Measurements from ENCODE around the gene COX7A2.

The COX7A2 gene

DNA sequence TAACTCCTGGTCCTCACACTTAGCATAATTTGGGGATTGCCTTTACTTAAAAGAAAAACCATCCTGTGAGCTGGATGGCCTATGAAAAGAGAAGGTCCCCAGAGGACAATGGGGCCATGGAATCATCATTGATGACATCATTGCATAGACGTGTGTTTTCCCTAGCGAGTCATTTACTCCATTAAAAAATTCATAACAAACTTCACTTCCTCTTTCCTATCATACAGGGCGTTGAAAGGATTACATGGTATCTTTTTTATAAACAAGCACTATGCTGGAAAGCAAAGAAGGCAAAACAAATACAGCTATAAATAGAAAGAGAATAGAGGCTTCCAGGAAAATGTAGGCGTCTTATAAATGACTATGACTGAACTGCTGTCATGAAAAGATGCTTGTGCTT lies 26.4 kb downstream of the COX7A2 start:
- DNase-seq (ENCODE audit: low read depth), result peak; percentile 47
- Histone ChIP-seq H3K9ac (ENCODE audit: low read length) (no peak overlapping the region), H3K4me1 (ENCODE audit: control insufficient read depth, insufficient read depth, low read length) (peaks cover 50% of the 10 kb centered on the region), H3K9me3 (ENCODE audit: control insufficient read depth, low read length) (no peaks in the 10 kb centered on the region), H3K36me3 (ENCODE audit: control insufficient read depth, insufficient read depth, low read length, severe bottlenecking) (no peaks in the 10 kb centered on the region), H3K4me3 (ENCODE audit: low read length) (peak overlapping the region; percentile 48), H3K27me3 (replicated peaks; ENCODE audit: control insufficient read depth, insufficient read depth, low read length) (no peaks in the 10 kb centered on the region)

DNA sequence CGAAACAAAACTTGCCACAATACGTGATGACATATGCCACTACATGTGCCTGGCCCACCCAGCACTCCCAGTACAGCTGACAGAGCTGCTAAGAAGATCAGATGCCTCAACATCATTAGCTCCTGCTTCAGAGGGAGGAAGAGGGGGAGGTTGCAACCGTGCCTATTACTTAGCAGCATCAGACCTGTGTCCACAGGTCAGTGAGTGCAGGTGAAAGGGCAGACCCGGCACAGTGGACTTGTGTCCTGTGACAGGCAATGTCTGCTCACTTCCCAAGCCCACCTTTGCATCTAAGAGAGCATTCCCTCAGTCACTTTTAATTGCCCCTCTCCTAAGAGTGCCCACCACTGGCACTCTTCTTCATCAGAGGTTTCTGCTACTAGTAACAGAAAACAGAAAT lies 28.3 kb downstream of the COX7A2 start:
- Histone ChIP-seq H3K9me3 (ENCODE audit: control insufficient read depth, low read length) (no peaks in the 10 kb centered on the region), H3K27me3 (replicated peaks; ENCODE audit: control insufficient read depth, insufficient read depth, low read length) (no peaks in the 10 kb centered on the region), H3K4me1 (ENCODE audit: control insufficient read depth, insufficient read depth, low read length) (peaks cover 49% of the 10 kb centered on the region), H3K4me3 (ENCODE audit: low read length) (no peak overlapping the region), H3K9ac (ENCODE audit: low read length) (no peak overlapping the region), H3K36me3 (ENCODE audit: control insufficient read depth, insufficient read depth, low read length, severe bottlenecking) (no peaks in the 10 kb centered on the region)
- DNase-seq (ENCODE audit: low read depth), result no peak

- Histone ChIP-seq H3K9ac (ENCODE audit: low read length) (no peak overlapping the region), H3K27me3 (replicated peaks; ENCODE audit: control insufficient read depth, insufficient read depth, low read length) (no peaks in the 10 kb centered on the region), H3K36me3 (ENCODE audit: control insufficient read depth, insufficient read depth, low read length, severe bottlenecking) (no peaks in the 10 kb centered on the region), H3K4me3 (ENCODE audit: low read length) (no peak overlapping the region), H3K4me1 (ENCODE audit: control insufficient read depth, insufficient read depth, low read length) (peaks cover 43% of the 10 kb centered on the region), H3K9me3 (ENCODE audit: control insufficient read depth, low read length) (no peaks in the 10 kb centered on the region)
- DNase-seq (ENCODE audit: low read depth), result no peak
Observed at GRCh38 chr6:75213732-75214131, 29.9 kb downstream of the COX7A2 start.

DNA sequence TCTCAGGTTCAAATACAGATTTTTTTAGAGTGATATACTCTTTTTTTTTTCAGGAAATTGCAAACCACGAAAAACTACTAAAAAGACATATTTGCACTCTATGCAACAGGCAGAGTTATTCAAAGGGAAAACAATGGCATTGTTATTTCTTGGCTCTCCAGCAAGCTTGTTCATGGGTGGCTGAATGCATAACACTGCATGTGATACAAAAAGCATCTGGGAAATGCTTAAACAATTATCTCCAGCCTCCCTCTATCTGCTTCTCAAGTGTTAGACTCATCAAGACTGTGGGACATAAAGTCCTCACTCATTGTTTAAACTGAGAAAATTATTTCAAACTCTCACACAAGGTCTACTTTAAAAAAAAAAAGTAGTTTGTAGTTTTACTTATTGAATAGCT lies 30.5 kb downstream of the COX7A2 start:
- H3K4me1 ChIP-seq (ENCODE audit: control insufficient read depth, insufficient read depth, low read length), result peaks cover 48% of the 10 kb centered on the region
- H3K9me3 ChIP-seq (ENCODE audit: control insufficient read depth, low read length), result no peaks in the 10 kb centered on the region
- H3K36me3 ChIP-seq (ENCODE audit: control insufficient read depth, insufficient read depth, low read length, severe bottlenecking), result no peaks in the 10 kb centered on the region
- peak; percentile 49 for DNase-seq (ENCODE audit: low read depth)
- H3K27me3 ChIP-seq (replicated peaks; ENCODE audit: control insufficient read depth, insufficient read depth, low read length), result no peaks in the 10 kb centered on the region
- H3K4me3 ChIP-seq (ENCODE audit: low read length), result no peak overlapping the region
- no peak overlapping the region for H3K9ac ChIP-seq (ENCODE audit: low read length)

GRCh38 chr6:75211920-75212590 lies 31.5 kb downstream of the COX7A2 start:
- Histone ChIP-seq H3K27me3 (replicated peaks; ENCODE audit: control insufficient read depth, insufficient read depth, low read length) (no peaks in the 10 kb centered on the region), H3K9ac (ENCODE audit: low read length) (peak overlapping the region; percentile 66), H3K4me3 (ENCODE audit: low read length) (peak overlapping the region; percentile 9), H3K4me1 (ENCODE audit: control insufficient read depth, insufficient read depth, low read length) (peaks cover 48% of the 10 kb centered on the region), H3K36me3 (ENCODE audit: control insufficient read depth, insufficient read depth, low read length, severe bottlenecking) (no peaks in the 10 kb centered on the region), H3K9me3 (ENCODE audit: control insufficient read depth, low read length) (no peaks in the 10 kb centered on the region)
- DNase-seq (ENCODE audit: low read depth), result no peak

- Histone ChIP-seq H3K9me3 (ENCODE audit: control insufficient read depth, low read length) (no peaks in the 10 kb centered on the region), H3K27me3 (replicated peaks; ENCODE audit: control insufficient read depth, insufficient read depth, low read length) (no peaks in the 10 kb centered on the region), H3K4me1 (ENCODE audit: control insufficient read depth, insufficient read depth, low read length) (peaks cover 51% of the 10 kb centered on the region), H3K4me3 (ENCODE audit: low read length) (peak overlapping the region; percentile 24), H3K9ac (ENCODE audit: low read length) (peak overlapping the region; percentile 66), H3K36me3 (ENCODE audit: control insufficient read depth, insufficient read depth, low read length, severe bottlenecking) (no peaks in the 10 kb centered on the region)
- DNase-seq (ENCODE audit: low read depth), result peak; percentile 95
Observed at GRCh38 chr6:75210885-75211739, 32.5 kb downstream of the COX7A2 start.

- Histone ChIP-seq H3K27me3 (replicated peaks; ENCODE audit: control insufficient read depth, insufficient read depth, low read length) (no peaks in the 10 kb centered on the region), H3K9me3 (ENCODE audit: control insufficient read depth, low read length) (no peaks in the 10 kb centered on the region), H3K36me3 (ENCODE audit: control insufficient read depth, insufficient read depth, low read length, severe bottlenecking) (no peaks in the 10 kb centered on the region), H3K9ac (ENCODE audit: low read length) (no peak overlapping the region), H3K4me3 (ENCODE audit: low read length) (no peak overlapping the region), H3K4me1 (ENCODE audit: control insufficient read depth, insufficient read depth, low read length) (peaks cover 51% of the 10 kb centered on the region)
- no peak for DNase-seq (ENCODE audit: low read depth)
Observed at GRCh38 chr6:75209184-75209723, 34.3 kb downstream of the COX7A2 start.

- H3K27me3 ChIP-seq (replicated peaks; ENCODE audit: control insufficient read depth, insufficient read depth, low read length), result no peaks in the 10 kb centered on the region
Observed at GRCh38 chr6:75208298-75209183, 35.1 kb downstream of the COX7A2 start.

DNA sequence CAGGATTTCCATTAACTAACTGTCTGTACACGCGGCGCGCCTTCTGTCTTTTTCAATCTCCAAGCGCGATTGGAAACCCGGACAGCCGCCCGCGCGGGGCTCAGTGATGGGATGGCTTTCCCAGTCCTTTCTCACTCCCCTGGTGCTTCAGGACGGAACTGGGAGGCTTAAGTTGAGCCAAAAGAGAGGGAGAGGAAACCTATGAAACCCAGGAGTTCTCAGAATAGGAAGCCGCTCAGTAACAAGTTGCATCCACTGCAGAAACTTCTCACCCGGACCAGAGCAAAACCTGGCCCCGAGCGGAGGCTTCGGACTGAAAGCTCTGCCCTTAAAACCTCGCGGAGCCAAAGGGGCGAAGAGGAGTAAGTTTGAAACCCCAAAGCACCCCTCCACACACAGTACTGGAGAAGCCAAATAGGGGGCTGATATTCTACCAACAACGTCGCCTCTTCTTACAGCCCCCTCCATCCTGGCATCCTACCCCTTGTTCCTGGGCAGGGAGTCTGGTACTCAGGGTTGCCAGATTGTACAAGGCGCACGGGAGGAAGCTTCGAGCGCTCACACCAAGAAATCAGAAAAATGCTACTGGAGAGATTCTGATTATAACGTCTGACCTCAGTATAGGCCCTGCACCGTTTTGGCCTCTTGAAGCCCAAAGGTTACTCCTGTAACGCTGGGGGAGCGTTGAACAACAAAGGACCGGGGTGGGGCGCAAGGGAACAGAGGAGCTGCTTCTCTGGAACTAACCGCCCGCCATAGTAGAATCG lies 36.8 kb downstream of the COX7A2 start:
- Histone ChIP-seq H3K9me3 (ENCODE audit: control insufficient read depth, low read length) (no peaks in the 10 kb centered on the region), H3K9ac (ENCODE audit: low read length) (peak overlapping the region; percentile 94), H3K4me1 (ENCODE audit: control insufficient read depth, insufficient read depth, low read length) (peaks cover 54% of the 10 kb centered on the region), H3K4me3 (ENCODE audit: low read length) (peak overlapping the region; percentile 91), H3K36me3 (ENCODE audit: control insufficient read depth, insufficient read depth, low read length, severe bottlenecking) (no peaks in the 10 kb centered on the region), H3K27me3 (replicated peaks; ENCODE audit: control insufficient read depth, insufficient read depth, low read length) (no peaks in the 10 kb centered on the region)
- DNase-seq (ENCODE audit: low read depth), result peak; percentile 58

More at GRCh38 chr6:75208298-75209183, 35.1 kb downstream of the COX7A2 start:
- DNase-seq (ENCODE audit: low read depth), result peak; percentile 95
- peak overlapping the region; percentile 91 for H3K4me3 ChIP-seq (ENCODE audit: low read length)
- H3K36me3 ChIP-seq (ENCODE audit: control insufficient read depth, insufficient read depth, low read length, severe bottlenecking), result no peaks in the 10 kb centered on the region
- H3K9me3 ChIP-seq (ENCODE audit: control insufficient read depth, low read length), result no peaks in the 10 kb centered on the region
- H3K4me1 ChIP-seq (ENCODE audit: control insufficient read depth, insufficient read depth, low read length), result peaks cover 53% of the 10 kb centered on the region
- H3K9ac ChIP-seq (ENCODE audit: low read length), result peak overlapping the region; percentile 94

DNA sequence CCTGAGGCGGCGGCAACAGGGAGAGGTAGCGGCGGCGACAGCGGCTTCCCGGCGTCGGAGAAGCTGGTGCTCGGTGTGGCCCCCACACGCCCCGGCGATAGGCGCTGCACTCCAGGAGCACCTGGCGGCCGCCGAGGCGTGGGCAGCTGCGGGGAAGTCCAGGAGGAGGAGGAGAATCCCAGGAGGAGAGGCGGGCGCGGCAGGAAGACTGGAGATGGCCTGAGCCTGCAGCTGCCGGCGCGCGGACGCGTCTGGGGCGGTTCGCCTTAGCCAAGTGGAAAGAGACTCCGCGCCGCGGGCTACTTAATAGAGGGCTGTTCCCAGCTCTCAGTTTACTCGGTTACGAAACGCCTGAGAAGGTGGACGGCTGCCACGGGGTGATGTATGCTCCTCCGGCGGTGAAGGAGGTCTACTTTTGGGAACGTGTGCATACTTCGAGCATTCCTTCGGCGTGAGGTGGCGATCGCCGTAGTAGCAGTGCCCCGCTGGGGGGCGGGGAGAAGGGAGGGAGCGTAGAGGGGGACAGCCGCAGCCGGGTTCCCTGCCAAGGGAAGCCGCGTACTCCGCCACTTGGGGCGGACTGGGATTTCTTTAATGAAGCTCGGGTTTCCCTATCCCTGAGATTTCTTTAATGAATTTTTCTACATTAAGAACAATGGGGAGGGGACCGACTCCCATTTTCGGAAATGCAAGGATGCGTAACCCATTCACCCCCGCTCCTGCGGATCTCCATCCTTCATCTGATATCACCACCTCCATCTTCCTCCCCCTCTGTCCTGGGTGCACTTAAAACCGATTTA lies 37.6 kb downstream of the COX7A2 start, which contains the start of gene COL12A1:
TSS of gene COL12A1 (minus strand) at position 278 of the 800 bp plus-strand sequence. CDS start 3,261 bp downstream, outside the sequence.
- H3K4me1 ChIP-seq (ENCODE audit: control insufficient read depth, insufficient read depth, low read length), result peaks cover 56% of the 10 kb centered on the region
- DNase-seq (ENCODE audit: low read depth), result peak; percentile 99
- no peaks in the 10 kb centered on the region for H3K27me3 ChIP-seq (replicated peaks; ENCODE audit: control insufficient read depth, insufficient read depth, low read length)
- no peaks in the 10 kb centered on the region for H3K36me3 ChIP-seq (ENCODE audit: control insufficient read depth, insufficient read depth, low read length, severe bottlenecking)
- peak within 1 kb of the TSS; percentile 91 for H3K4me3 ChIP-seq (ENCODE audit: low read length)
- H3K9me3 ChIP-seq (ENCODE audit: control insufficient read depth, low read length), result no peaks in the 10 kb centered on the region
- peak within 1 kb of the TSS; percentile 94 for H3K9ac ChIP-seq (ENCODE audit: low read length)
